H1 (cell line): ENCODE measurements around the gene CHD9. TPM values are rescaled to one million over a fixed set of nuclear protein-coding genes. Genes with fewer than 3 reads are reported as not detected.

Source experiments
- BACH1 ChIP-seq: IDR thresholded peaks from 2 replicates; pipeline ENCODE4 v1.6.1; 2012; ENCODE audit warnings: low read length, improper control_type of control experiment
- CREB1 ChIP-seq: IDR thresholded peaks from 2 replicates; pipeline ENCODE4 v1.6.1; 2012; ENCODE audit warnings: inconsistent platforms
- JUND ChIP-seq: IDR thresholded peaks from 2 replicates; pipeline ENCODE4 v1.6.1; 2011; ENCODE audit warnings: mild to moderate bottlenecking, improper control_type of control experiment, low read length
- KDM4A ChIP-seq: IDR thresholded peaks from one replicate; pipeline ENCODE4 v1.7.1; 2012; ENCODE audit warnings: low read depth, mild to moderate bottlenecking, moderate library complexity, low read length, inconsistent platforms; ENCODE audit not compliant: severe bottlenecking
- NANOG ChIP-seq: IDR thresholded peaks from 2 replicates; pipeline ENCODE4 v1.6.1; 2011; ENCODE audit warnings: low read length, low read depth, mild to moderate bottlenecking, inconsistent platforms; ENCODE audit not compliant: insufficient read depth, poor library complexity, severe bottlenecking
- POLR2A ChIP-seq, 2 experiments: IDR thresholded peaks; 1 replicate in 1 of 2; 2 replicates in 1 of 2; pipeline ENCODE4 v1.6.1; 2011; ENCODE audit warnings: low read depth in 2 of 2, low read length in 2 of 2, mild to moderate bottlenecking in 2 of 2; ENCODE audit errors: control extremely low read depth in 1 of 2
- POLR2AphosphoS5 ChIP-seq: IDR thresholded peaks from 2 replicates; pipeline ENCODE4 v1.6.1; 2011; ENCODE audit warnings: low read depth, low read length
- RAD21 ChIP-seq, 2 experiments: IDR thresholded peaks in 1 of 2; conservative IDR thresholded peaks in 1 of 2; 2 replicates each; pipeline ENCODE4 v1.6.1; 2011; ENCODE audit warnings: low read depth in 2 of 2, low read length in 2 of 2, improper control_type of control experiment in 1 of 2, inconsistent platforms in 1 of 2, mild to moderate bottlenecking in 1 of 2, moderate library complexity in 1 of 2
- RBBP5 ChIP-seq: IDR thresholded peaks from 2 replicates; pipeline ENCODE4 v1.7.1; 2012; ENCODE audit warnings: low read depth, mild to moderate bottlenecking, inconsistent platforms, low read length, moderate library complexity, borderline replicate concordance
- SIRT6 ChIP-seq: IDR thresholded peaks from one replicate; pipeline ENCODE4 v1.7.1; 2012; ENCODE audit warnings: low read length, inconsistent platforms
- TAF1 ChIP-seq: IDR thresholded peaks from 2 replicates; pipeline ENCODE4 v1.6.1; 2011; ENCODE audit warnings: mild to moderate bottlenecking, low read depth, low read length
- TBP ChIP-seq: IDR thresholded peaks from 2 replicates; pipeline ENCODE4 v1.6.1; 2011; ENCODE audit warnings: low read depth, low read length, improper control_type of control experiment
- polyA plus RNA-seq, 7 experiments: library from polyadenylated mRNA; depleted of rRNA in 3 of 7; stranded (reverse) in 5 of 7; unstranded in 2 of 7; fragments of >200 nt in 5 of 7; fragments of 200-250 nt in 2 of 7; gene quantifications; 1 replicate in 5 of 7; 2 replicates in 1 of 7; 4 replicates in 1 of 7; pipeline versions ENCODE4 v1.2.1 to v1.2.3, GENCODE V29; 2011 to 2013; ENCODE audit warnings: missing spikeins in 2 of 7, mixed read lengths in 2 of 7
- total RNA-seq: library from RNA; stranded (reverse); fragmentation: NEBNext Ultra II Directional; extraction: Animal tissue kit (Norgen Biotek cat#: 25700); gene quantifications from 2 replicates; pipeline ENCODE4 v1.2.1, GENCODE V29; 2021
- TF ChIP-seq, protein P1 (sequence below): fragments of 300-600 bp; sonication (generic); IDR thresholded peaks from 2 replicates; pipeline ENCODE4 v1.7.1; 2012; ENCODE audit warnings: low read length, moderate library complexity, mild to moderate bottlenecking, inconsistent platforms; ENCODE audit not compliant: insufficient replicate concordance

CHD9 gene
- total and polyA plus RNA-seq, 2 of the 8 experiments (the other 6 are each of a cell fraction or from before 2014, with no cell fraction given): 9.9 to 32.4 TPM

- TF ChIP-seq, protein P1, sequence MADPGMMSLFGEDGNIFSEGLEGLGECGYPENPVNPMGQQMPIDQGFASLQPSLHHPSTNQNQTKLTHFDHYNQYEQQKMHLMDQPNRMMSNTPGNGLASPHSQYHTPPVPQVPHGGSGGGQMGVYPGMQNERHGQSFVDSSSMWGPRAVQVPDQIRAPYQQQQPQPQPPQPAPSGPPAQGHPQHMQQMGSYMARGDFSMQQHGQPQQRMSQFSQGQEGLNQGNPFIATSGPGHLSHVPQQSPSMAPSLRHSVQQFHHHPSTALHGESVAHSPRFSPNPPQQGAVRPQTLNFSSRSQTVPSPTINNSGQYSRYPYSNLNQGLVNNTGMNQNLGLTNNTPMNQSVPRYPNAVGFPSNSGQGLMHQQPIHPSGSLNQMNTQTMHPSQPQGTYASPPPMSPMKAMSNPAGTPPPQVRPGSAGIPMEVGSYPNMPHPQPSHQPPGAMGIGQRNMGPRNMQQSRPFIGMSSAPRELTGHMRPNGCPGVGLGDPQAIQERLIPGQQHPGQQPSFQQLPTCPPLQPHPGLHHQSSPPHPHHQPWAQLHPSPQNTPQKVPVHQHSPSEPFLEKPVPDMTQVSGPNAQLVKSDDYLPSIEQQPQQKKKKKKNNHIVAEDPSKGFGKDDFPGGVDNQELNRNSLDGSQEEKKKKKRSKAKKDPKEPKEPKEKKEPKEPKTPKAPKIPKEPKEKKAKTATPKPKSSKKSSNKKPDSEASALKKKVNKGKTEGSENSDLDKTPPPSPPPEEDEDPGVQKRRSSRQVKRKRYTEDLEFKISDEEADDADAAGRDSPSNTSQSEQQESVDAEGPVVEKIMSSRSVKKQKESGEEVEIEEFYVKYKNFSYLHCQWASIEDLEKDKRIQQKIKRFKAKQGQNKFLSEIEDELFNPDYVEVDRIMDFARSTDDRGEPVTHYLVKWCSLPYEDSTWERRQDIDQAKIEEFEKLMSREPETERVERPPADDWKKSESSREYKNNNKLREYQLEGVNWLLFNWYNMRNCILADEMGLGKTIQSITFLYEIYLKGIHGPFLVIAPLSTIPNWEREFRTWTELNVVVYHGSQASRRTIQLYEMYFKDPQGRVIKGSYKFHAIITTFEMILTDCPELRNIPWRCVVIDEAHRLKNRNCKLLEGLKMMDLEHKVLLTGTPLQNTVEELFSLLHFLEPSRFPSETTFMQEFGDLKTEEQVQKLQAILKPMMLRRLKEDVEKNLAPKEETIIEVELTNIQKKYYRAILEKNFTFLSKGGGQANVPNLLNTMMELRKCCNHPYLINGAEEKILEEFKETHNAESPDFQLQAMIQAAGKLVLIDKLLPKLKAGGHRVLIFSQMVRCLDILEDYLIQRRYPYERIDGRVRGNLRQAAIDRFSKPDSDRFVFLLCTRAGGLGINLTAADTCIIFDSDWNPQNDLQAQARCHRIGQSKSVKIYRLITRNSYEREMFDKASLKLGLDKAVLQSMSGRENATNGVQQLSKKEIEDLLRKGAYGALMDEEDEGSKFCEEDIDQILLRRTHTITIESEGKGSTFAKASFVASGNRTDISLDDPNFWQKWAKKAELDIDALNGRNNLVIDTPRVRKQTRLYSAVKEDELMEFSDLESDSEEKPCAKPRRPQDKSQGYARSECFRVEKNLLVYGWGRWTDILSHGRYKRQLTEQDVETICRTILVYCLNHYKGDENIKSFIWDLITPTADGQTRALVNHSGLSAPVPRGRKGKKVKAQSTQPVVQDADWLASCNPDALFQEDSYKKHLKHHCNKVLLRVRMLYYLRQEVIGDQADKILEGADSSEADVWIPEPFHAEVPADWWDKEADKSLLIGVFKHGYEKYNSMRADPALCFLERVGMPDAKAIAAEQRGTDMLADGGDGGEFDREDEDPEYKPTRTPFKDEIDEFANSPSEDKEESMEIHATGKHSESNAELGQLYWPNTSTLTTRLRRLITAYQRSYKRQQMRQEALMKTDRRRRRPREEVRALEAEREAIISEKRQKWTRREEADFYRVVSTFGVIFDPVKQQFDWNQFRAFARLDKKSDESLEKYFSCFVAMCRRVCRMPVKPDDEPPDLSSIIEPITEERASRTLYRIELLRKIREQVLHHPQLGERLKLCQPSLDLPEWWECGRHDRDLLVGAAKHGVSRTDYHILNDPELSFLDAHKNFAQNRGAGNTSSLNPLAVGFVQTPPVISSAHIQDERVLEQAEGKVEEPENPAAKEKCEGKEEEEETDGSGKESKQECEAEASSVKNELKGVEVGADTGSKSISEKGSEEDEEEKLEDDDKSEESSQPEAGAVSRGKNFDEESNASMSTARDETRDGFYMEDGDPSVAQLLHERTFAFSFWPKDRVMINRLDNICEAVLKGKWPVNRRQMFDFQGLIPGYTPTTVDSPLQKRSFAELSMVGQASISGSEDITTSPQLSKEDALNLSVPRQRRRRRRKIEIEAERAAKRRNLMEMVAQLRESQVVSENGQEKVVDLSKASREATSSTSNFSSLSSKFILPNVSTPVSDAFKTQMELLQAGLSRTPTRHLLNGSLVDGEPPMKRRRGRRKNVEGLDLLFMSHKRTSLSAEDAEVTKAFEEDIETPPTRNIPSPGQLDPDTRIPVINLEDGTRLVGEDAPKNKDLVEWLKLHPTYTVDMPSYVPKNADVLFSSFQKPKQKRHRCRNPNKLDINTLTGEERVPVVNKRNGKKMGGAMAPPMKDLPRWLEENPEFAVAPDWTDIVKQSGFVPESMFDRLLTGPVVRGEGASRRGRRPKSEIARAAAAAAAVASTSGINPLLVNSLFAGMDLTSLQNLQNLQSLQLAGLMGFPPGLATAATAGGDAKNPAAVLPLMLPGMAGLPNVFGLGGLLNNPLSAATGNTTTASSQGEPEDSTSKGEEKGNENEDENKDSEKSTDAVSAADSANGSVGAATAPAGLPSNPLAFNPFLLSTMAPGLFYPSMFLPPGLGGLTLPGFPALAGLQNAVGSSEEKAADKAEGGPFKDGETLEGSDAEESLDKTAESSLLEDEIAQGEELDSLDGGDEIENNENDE: no peak
- TF ChIP-seq POLR2A (IDR thresholded peaks at IDR 0.05; ENCODE audit: control extremely low read depth in 1 of 2, low read depth in 2 of 2, low read length in 2 of 2): no peak
- no peak for TF ChIP-seq KDM4A
- no peak for TF ChIP-seq TBP
- TF ChIP-seq RAD21 (IDR thresholded peaks at IDR 0.05 in 1 of 2, conservative IDR thresholded peaks at IDR 0.05 in 1 of 2; ENCODE audit: low read depth in 2 of 2, low read length in 2 of 2): no peak
- no peak for TF ChIP-seq SIRT6
- no peak for TF ChIP-seq CREB1
- no peak for TF ChIP-seq NANOG
- TF ChIP-seq RBBP5: no peak
- no peak for TF ChIP-seq POLR2AphosphoS5
- no peak for TF ChIP-seq TAF1
- no peak for TF ChIP-seq JUND
- no peak for TF ChIP-seq BACH1
Measured at GRCh38 chr16:53262645-53263044, 207.9 kb downstream of the CHD9 start (continued).
